Measurements from ENCODE around the gene ATP9B. TPM values are rescaled to one million over a fixed set of nuclear protein-coding genes. Genes with fewer than 3 reads are reported as not detected.
A peak's percentile ranks its signal among the peaks of the same experiment; 100 is the strongest.
"Not testable (repeated sequence)": the region's sequence is repeated elsewhere in the genome, so short reads cannot be mapped to it uniquely, and the experiment has no call there.

The ATP9B gene
- total and polyA plus RNA-seq, 5 donors = 9.0 to 24.0 (median 21.7) TPM

DNA sequence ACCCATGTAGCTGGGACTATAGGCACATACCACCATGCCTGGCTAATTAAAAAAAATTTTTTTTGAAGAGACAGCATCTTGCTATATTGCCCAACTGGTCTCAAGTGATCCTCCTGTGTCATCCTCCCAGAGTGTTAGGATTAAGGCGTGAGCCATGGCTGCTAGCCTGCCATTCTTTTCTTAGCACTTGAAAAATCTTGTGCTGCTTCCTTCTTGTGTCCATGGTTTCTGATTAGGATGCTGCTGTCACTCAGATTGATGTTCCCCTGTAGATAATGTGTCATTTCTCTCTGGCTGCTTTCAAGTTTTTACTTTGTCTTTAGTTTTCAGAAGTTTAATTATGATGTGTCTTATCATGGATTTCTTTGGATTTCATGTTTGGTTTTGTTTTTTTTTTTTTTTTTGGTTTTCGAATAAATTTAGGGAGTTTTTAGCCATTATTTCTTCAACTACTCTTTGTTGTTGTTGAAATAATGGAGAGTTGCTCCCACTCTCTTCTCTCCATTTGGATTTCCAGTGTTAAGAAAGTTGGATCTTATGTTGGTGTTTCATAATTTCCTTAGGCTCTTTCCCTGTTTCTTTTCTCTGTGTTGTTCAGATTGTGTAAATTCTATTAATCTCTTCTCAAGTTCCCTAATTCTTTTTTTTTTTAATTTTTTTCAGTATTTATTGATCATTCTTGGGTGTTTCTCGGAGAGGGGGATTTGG lies 2.5 kb downstream of the ATP9B start:
- H3K9me3 ChIP-seq (ENCODE audit: control insufficient read depth, low read length) = no peaks in the 10 kb centered on the region
- intact Hi-C loops (cut with DNase I) = no loop called here
- WGBS = 98% methylated on average over 3 of the region's 3 CpGs
- H3K27me3 ChIP-seq (ENCODE audit: control insufficient read depth, insufficient read depth) = no peaks in the 10 kb centered on the region
- no peak overlapping the region for H3K4me3 ChIP-seq (ENCODE audit: low read length)
- H3K4me1 ChIP-seq (ENCODE audit: control insufficient read depth, insufficient read depth, low read length) = peaks cover 3% of the 10 kb centered on the region
- ATAC-seq = no peak
- no peak for DNase-seq
- no peak overlapping the region for H3K27ac ChIP-seq (ENCODE audit: low read length)

DNA sequence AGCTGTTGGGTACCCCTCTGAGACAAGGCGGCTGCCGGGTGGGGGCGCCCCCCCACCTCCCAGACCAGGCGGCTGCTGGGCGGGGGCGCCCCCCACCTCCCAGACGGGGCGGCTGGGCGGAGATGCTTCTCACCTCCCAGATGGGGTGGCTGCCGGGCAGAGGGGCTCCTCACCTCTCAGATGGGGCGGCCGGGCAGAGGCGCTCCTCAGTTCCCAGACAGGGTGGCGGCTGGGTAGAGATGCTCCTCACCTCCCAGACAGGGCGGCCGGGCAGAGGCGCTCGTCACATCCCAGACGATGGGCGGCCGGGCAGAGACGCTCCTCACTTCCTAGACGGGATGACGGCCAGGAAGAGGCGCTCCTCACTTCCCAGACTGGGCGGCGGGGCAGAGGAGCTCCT lies 3.5 kb downstream of the ATP9B start:
- 98% methylated on average over 27 of the region's 27 CpGs for WGBS
- H3K4me1 ChIP-seq (ENCODE audit: control insufficient read depth, insufficient read depth, low read length); ATAC-seq; H3K27me3 ChIP-seq (ENCODE audit: control insufficient read depth, insufficient read depth); intact Hi-C loops (cut with DNase I); H3K9me3 ChIP-seq (ENCODE audit: control insufficient read depth, low read length); H3K27ac ChIP-seq (ENCODE audit: low read length); H3K4me3 ChIP-seq (ENCODE audit: low read length): not testable (repeated sequence)
- peak in 1 of 3 donors; percentile 62 for DNase-seq

DNA sequence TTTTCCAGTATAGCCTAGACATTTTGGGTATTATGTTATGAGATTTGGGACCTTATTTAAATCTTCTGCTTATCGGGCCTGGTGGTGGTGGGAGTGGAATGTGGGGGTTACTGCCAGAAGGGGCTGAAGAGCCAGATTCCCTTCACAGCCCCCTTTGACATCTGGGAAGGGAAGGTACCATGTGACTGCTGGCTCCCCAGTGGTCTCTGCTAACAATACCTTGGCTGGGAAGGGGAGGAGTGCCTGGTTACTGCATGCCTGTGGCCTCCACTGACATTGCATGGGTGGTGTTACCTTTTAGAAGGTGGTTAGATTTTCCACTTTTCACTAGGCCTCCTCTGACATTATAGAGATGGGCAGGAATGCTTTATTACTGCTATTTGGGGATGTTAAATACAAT lies 8.0 kb downstream of the ATP9B start:
- Histone ChIP-seq H3K4me3 (ENCODE audit: low read length) (no peak overlapping the region), H3K9me3 (ENCODE audit: control insufficient read depth, low read length) (no peaks in the 10 kb centered on the region), H3K4me1 (ENCODE audit: control insufficient read depth, insufficient read depth, low read length) (no peaks in the 10 kb centered on the region), H3K27me3 (ENCODE audit: control insufficient read depth, insufficient read depth) (no peaks in the 10 kb centered on the region), H3K27ac (ENCODE audit: low read length) (no peak overlapping the region)
- ATAC-seq = no peak
- DNase-seq = no peak
- intact Hi-C loops (cut with DNase I) = no loop called here
- 75% methylated on average over 1 of the region's 1 CpG for WGBS

GRCh38 chr18:79078791-79079190 lies 9.6 kb downstream of the ATP9B start:
- H3K27me3 ChIP-seq (ENCODE audit: control insufficient read depth, insufficient read depth); DNase-seq; H3K27ac ChIP-seq (ENCODE audit: low read length); H3K4me1 ChIP-seq (ENCODE audit: control insufficient read depth, insufficient read depth, low read length); H3K9me3 ChIP-seq (ENCODE audit: control insufficient read depth, low read length); H3K4me3 ChIP-seq (ENCODE audit: low read length); intact Hi-C loops (cut with DNase I); ATAC-seq: not testable (repeated sequence)
- 98% methylated on average over 5 of the region's 5 CpGs for WGBS

GRCh38 chr18:79092874-79093273 lies 23.7 kb downstream of the ATP9B start:
- ATAC-seq (no peak), DNase-seq (no peak)
- no peaks in the 10 kb centered on the region for H3K27me3 ChIP-seq (ENCODE audit: control insufficient read depth, insufficient read depth)
- no peaks in the 10 kb centered on the region for H3K9me3 ChIP-seq (ENCODE audit: control insufficient read depth, low read length)
- H3K4me3 ChIP-seq (ENCODE audit: low read length) = no peak overlapping the region
- intact Hi-C loops (cut with DNase I) = no loop called here
- H3K27ac ChIP-seq (ENCODE audit: low read length) = no peak overlapping the region
- WGBS = 75% methylated on average over 3 of the region's 3 CpGs
- peaks cover 2% of the 10 kb centered on the region for H3K4me1 ChIP-seq (ENCODE audit: control insufficient read depth, insufficient read depth, low read length)

DNA sequence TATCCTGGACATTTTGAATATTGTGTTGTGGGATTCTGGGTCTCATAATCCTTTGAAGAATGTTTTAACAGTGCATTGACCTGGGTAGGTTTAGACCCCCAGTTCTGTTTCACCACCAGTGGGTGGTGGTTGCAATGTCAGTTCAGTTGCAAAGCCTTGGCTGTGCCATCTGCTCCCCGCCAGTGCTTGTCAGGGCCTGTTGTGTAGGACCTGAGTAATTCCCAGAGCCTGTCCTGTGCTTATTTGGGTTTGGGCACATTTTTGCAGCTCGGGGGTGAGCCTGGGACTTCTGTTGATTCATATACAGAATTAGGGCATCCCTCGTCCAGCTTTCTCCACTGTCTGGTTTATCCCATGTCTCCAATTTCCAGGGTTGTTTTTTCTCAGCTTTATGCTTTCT lies 24.8 kb downstream of the ATP9B start:
- Histone ChIP-seq H3K4me3 (ENCODE audit: low read length) (no peak overlapping the region), H3K27ac (ENCODE audit: low read length) (no peak overlapping the region), H3K4me1 (ENCODE audit: control insufficient read depth, insufficient read depth, low read length) (peaks cover 2% of the 10 kb centered on the region), H3K27me3 (ENCODE audit: control insufficient read depth, insufficient read depth) (no peaks in the 10 kb centered on the region), H3K9me3 (ENCODE audit: control insufficient read depth, low read length) (no peaks in the 10 kb centered on the region)
- intact Hi-C loops (cut with DNase I) = no loop called here
- ATAC-seq (no peak), DNase-seq (no peak)
- WGBS = 94% methylated on average over 3 of the region's 3 CpGs

DNA sequence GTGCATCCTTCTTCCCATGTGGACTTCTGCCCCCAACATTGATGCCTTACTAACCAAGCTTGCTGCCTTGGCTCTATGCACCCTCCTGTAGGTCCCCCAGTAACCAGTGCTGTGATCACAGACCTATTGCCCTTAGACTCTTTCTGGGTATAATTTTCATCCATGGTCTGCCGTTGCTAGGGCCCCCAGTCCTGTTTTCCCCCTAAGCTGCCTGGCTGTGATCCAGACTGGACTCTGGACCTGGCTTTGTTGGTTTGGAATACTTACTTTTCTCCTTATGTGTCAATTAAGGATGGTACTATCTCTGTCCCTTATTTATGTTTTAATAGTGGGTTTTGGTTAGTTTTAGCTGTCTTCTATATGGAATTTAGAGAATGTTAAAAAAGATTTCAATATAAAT lies 26.0 kb downstream of the ATP9B start:
- DNase-seq (no peak), ATAC-seq (no peak)
- Histone ChIP-seq H3K9me3 (ENCODE audit: control insufficient read depth, low read length) (no peaks in the 10 kb centered on the region), H3K4me3 (ENCODE audit: low read length) (no peak overlapping the region), H3K27ac (ENCODE audit: low read length) (no peak overlapping the region), H3K27me3 (ENCODE audit: control insufficient read depth, insufficient read depth) (no peaks in the 10 kb centered on the region), H3K4me1 (ENCODE audit: control insufficient read depth, insufficient read depth, low read length) (peaks cover 2% of the 10 kb centered on the region)
- 50% methylated on average over 1 of the region's 1 CpG for whole genome bisulfite sequencing
- intact Hi-C loops (cut with DNase I) = no loop called here

DNA sequence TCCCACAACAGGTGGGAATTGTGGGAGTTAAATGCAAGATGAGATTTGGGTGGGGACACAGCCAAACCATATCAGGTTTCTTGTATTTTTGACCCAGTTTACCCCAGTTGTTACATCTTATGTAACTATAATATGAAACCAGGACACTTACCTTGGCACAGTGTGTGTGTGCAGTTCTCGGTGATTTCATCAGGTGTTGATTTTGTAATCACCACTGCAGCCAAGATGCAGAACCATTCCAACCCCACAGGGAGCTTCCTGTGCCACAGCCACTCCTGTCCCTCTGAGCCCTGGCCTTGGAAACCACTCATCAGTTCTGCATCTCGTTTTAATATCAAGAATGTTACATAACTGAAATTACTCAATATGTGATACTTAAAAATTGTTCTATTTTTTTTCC lies 31.8 kb downstream of the ATP9B start:
- ATAC-seq = no peak
- no peaks in the 10 kb centered on the region for H3K9me3 ChIP-seq (ENCODE audit: control insufficient read depth, low read length)
- no peaks in the 10 kb centered on the region for H3K27me3 ChIP-seq (ENCODE audit: control insufficient read depth, insufficient read depth)
- intact Hi-C loops (cut with DNase I) = no loop called here
- H3K27ac ChIP-seq (ENCODE audit: low read length) = no peak overlapping the region
- peak in 1 of 3 donors; percentile 24 for DNase-seq
- no peak overlapping the region for H3K4me3 ChIP-seq (ENCODE audit: low read length)
- peaks cover 3% of the 10 kb centered on the region for H3K4me1 ChIP-seq (ENCODE audit: control insufficient read depth, insufficient read depth, low read length)
- 71% methylated on average over 2 of the region's 2 CpGs for WGBS

GRCh38 chr18:79102886-79103285 lies 33.7 kb downstream of the ATP9B start:
- 95% methylated on average over 5 of the region's 5 CpGs for WGBS
- Histone ChIP-seq H3K9me3 (ENCODE audit: control insufficient read depth, low read length) (no peaks in the 10 kb centered on the region), H3K27ac (ENCODE audit: low read length) (no peak overlapping the region), H3K27me3 (ENCODE audit: control insufficient read depth, insufficient read depth) (no peaks in the 10 kb centered on the region), H3K4me1 (ENCODE audit: control insufficient read depth, insufficient read depth, low read length) (peaks cover 7% of the 10 kb centered on the region), H3K4me3 (ENCODE audit: low read length) (no peak overlapping the region)
- ATAC-seq (no peak), DNase-seq (no peak)
- intact Hi-C loops (cut with DNase I) = no loop called here

- Histone ChIP-seq H3K4me1 (ENCODE audit: control insufficient read depth, insufficient read depth, low read length) (peaks cover 10% of the 10 kb centered on the region), H3K27ac (ENCODE audit: low read length) (no peak overlapping the region), H3K9me3 (ENCODE audit: control insufficient read depth, low read length) (no peaks in the 10 kb centered on the region), H3K27me3 (ENCODE audit: control insufficient read depth, insufficient read depth) (no peaks in the 10 kb centered on the region), H3K4me3 (ENCODE audit: low read length) (no peak overlapping the region)
- 91% methylated on average over 2 of the region's 2 CpGs for WGBS
- ATAC-seq = no peak
- no peak for DNase-seq
- intact Hi-C loops (cut with DNase I) = no loop called here
Observed at GRCh38 chr18:79104137-79104536, 34.9 kb downstream of the ATP9B start.

- Histone ChIP-seq H3K27me3 (ENCODE audit: control insufficient read depth, insufficient read depth) (no peaks in the 10 kb centered on the region), H3K9me3 (ENCODE audit: control insufficient read depth, low read length) (no peaks in the 10 kb centered on the region), H3K27ac (ENCODE audit: low read length) (no peak overlapping the region), H3K4me1 (ENCODE audit: control insufficient read depth, insufficient read depth, low read length) (peaks cover 10% of the 10 kb centered on the region), H3K4me3 (ENCODE audit: low read length) (no peak overlapping the region)
- DNase-seq (no peak), ATAC-seq (no peak)
- intact Hi-C loops (cut with DNase I) = no loop called here
- 92% methylated on average over 6 of the region's 6 CpGs for WGBS
Observed at GRCh38 chr18:79105455-79105854, 36.3 kb downstream of the ATP9B start.

DNA sequence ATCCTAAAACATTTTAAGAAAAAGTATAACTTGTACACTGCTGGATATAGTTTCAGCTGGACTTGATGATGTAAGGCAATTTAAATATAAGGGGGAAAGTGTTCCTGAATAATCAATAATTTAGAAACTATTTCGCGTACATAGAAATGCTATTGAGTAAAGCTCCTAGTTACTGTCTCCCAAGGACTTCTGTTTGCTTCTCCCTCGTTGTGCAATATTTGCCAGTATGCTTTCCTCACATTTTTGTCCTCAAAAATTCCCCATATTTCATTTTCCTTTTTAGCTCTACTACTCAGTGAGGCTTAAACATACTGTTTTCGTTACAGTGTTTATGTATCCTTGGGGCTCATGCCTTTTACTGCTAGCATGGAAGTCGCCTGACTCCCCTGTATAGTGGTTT lies 36.9 kb downstream of the ATP9B start:
- Histone ChIP-seq H3K4me1 (ENCODE audit: control insufficient read depth, insufficient read depth, low read length) (peaks cover 8% of the 10 kb centered on the region), H3K27me3 (ENCODE audit: control insufficient read depth, insufficient read depth) (no peaks in the 10 kb centered on the region), H3K4me3 (ENCODE audit: low read length) (no peak overlapping the region), H3K9me3 (ENCODE audit: control insufficient read depth, low read length) (no peaks in the 10 kb centered on the region), H3K27ac (ENCODE audit: low read length) (no peak overlapping the region)
- intact Hi-C loops (cut with DNase I) = no loop called here
- WGBS = 95% methylated on average over 5 of the region's 5 CpGs
- ATAC-seq (no peak), DNase-seq (no peak)
